Measurements from ENCODE around the gene SMIM3. TPM values are rescaled to one million over a fixed set of nuclear protein-coding genes. Genes with fewer than 3 reads are reported as not detected.
"Not testable (repeated sequence)": the region's sequence is repeated elsewhere in the genome, so short reads cannot be mapped to it uniquely, and the experiment has no call there.

The SMIM3 gene
- total RNA-seq, 4 donors from 2014 or later: 35.9 to 58.3 (median 47.9) TPM

DNA sequence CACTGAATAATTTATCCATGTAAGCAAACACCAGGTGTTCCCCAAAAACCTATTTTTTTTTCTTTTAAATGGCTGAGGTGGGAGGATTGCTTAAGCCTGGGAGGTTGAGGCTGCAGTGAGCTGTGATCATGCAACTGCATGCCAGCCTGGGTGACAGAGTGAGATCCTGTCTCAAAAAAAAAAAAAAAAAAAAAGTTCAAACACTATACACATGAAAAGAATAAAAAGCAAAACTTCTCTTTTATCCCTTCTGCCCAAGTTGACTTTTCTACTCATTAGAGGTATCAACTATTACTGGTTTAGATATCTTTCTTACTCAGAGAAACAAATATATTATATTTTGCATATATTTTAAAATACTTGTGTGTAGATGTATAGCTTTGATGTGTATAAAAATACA lies 37.6 kb upstream of the SMIM3 start:
- no peaks in the 10 kb centered on the region for H3K27me3 ChIP-seq
- H3K36me3 ChIP-seq: peaks cover 0 to 32% of the 10 kb centered on the region in 2 donors
- no peak overlapping the region for H3K27ac ChIP-seq
- TF ChIP-seq, protein P1, sequence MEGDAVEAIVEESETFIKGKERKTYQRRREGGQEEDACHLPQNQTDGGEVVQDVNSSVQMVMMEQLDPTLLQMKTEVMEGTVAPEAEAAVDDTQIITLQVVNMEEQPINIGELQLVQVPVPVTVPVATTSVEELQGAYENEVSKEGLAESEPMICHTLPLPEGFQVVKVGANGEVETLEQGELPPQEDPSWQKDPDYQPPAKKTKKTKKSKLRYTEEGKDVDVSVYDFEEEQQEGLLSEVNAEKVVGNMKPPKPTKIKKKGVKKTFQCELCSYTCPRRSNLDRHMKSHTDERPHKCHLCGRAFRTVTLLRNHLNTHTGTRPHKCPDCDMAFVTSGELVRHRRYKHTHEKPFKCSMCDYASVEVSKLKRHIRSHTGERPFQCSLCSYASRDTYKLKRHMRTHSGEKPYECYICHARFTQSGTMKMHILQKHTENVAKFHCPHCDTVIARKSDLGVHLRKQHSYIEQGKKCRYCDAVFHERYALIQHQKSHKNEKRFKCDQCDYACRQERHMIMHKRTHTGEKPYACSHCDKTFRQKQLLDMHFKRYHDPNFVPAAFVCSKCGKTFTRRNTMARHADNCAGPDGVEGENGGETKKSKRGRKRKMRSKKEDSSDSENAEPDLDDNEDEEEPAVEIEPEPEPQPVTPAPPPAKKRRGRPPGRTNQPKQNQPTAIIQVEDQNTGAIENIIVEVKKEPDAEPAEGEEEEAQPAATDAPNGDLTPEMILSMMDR (IDR thresholded peaks at IDR 0.05): no peak
- TF ChIP-seq POLR2AphosphoS5 (IDR thresholded peaks at IDR 0.05): no peak
- no peak for TF ChIP-seq EP300 (IDR thresholded peaks at IDR 0.05)
- TF ChIP-seq POLR2A (IDR thresholded peaks at IDR 0.05): no peak
- H3K9me3 ChIP-seq: no peaks in the 10 kb centered on the region
- H3K4me1 ChIP-seq: no peaks in the 10 kb centered on the region
- ATAC-seq: no peak
- no peak overlapping the region for H3K4me3 ChIP-seq

DNA sequence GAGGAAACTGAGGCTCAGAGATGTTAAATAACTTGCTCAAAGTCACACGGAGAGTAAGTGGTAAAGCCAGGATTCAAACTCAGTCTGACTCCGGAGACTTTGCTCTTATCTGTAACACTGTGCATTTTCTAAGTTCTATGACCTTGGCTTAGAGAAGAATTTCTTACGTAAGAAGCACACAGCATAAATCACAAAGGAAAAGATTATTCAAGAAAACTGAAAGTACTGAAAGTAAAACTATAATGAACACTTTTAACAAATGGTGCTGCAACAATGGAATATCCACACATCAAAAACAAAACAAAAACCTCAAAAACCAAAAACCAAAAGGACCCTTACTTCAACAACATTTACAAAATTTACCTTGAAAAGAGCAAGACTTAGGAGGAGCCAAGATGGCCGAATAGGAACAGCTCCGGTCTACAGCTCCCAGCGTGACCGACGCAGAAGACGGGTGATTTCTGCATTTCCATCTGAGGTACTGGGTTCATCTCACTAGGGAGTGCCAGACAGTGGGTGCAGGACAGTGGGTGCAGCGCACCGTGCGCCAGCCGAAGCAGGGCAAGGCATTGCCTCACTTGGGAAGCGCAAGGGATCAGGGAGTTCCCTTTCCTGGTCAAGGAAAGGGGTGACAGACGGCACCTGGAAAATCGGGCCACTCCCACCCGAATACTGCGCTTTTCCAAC lies 36.0 kb upstream of the SMIM3 start:
- not testable (repeated sequence) for ATAC-seq, H3K9me3 ChIP-seq, H3K27me3 ChIP-seq, H3K27ac ChIP-seq, H3K4me1 ChIP-seq, H3K4me3 ChIP-seq
- peaks cover 0 to 30% of the 10 kb centered on the region in 2 donors for H3K36me3 ChIP-seq
- 92 to 95% methylated on average over 6 to 17 of the region's 18 CpGs for WGBS, 2 donors (ENCODE audit: low coverage in 1 of 2)

DNA sequence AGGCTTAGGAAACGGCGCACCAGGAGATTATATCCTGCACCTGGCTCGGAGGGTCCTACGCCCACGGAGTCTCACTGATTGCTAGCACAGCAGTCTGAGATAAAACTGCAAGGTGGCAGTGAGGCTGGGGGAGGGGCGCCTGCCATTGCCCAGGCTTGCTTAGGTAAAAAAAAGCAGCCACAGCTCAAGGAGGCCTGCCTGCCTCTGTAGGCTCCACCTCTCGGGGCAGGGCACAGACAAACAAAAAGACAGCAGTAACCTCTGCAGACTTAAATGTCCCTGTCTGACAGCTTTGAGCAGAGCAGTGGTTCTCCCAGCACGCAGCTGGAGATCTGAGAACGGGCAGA lies 35.4 kb upstream of the SMIM3 start:
- 100% methylated on average over 1 to 4 of the region's 9 CpGs for WGBS, 2 donors (ENCODE audit: low coverage in 1 of 2)
- ATAC-seq, H3K4me3 ChIP-seq, H3K27ac ChIP-seq, H3K4me1 ChIP-seq, H3K27me3 ChIP-seq, H3K9me3 ChIP-seq: not testable (repeated sequence)
- peaks cover 0 to 30% of the 10 kb centered on the region in 2 donors for H3K36me3 ChIP-seq

DNA sequence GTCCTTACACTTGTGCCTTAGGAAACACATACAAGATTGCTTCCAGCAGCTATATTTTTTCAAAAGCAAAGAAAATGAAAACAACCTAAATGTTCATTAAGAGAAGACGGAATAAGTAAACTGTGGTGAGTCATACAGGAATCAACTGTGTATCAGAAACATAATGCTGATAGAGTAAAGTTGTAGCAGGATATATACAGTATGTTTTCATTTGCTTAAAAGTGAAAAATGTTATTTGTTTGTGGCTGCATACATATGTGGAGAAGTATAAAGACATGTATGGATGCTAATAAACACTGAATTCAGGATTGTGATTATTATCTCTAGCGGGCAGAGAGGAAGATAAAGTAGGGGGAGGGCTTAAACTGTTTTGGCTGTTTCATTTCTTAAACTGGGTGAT lies 28.1 kb upstream of the SMIM3 start:
- H3K27me3 ChIP-seq: no peaks in the 10 kb centered on the region
- WGBS, 2 donors (ENCODE audit: low coverage in 1 of 2): 61 to 73% methylated on average over 2 of the region's 2 CpGs
- no peaks in the 10 kb centered on the region for H3K9me3 ChIP-seq
- TF ChIP-seq, protein P1 (IDR thresholded peaks at IDR 0.05): no peak
- TF ChIP-seq POLR2A (IDR thresholded peaks at IDR 0.05) (no peak), EP300 (IDR thresholded peaks at IDR 0.05) (no peak), POLR2AphosphoS5 (IDR thresholded peaks at IDR 0.05) (no peak)
- H3K36me3 ChIP-seq: peaks cover 9 to 50% of the 10 kb centered on the region in 2 donors
- no peak overlapping the region for H3K4me3 ChIP-seq
- no peak overlapping the region for H3K27ac ChIP-seq
- no peak for ATAC-seq
- H3K4me1 ChIP-seq: peaks cover 0 to 36% (median 5%) of the 10 kb centered on the region in 3 donors

DNA sequence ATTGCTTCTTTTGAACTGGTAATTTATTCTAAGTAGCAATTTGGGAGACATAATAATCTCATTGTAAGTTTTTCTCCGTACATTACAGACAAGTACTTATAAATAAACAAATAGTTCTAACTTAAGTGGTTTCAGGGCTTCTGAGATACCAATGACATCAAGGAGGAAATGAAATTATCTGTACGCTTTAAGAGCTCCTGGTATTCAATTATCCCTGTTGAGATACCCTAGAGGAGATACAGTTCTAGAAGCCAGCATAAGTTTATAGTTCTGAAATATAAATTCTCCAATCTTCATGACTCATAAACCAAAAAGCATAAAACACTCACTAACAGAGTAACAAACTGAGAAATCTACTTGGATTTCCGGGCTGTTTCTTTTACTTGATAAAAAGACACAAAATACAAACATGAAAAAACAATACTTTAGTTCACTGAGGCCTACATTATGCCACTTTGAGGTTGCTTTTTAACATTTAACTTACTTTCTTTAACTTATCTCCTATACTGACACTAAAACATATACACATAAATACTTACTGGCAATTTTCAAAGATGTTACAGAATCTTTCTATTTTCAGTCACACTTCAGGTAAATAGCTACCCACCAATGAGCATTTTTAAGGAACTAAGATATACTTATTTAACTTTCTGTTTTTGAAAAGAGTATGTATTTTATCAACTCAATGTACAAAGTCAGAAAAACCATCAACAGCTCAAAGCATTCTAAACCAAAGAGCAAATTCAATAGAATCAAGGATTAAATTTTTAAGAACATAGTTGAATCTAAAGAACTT lies 27.3 kb upstream of the SMIM3 start:
- Histone ChIP-seq H3K4me1 (peaks cover 0 to 41% (median 5%) of the 10 kb centered on the region in 3 donors), H3K4me3 (no peak overlapping the region), H3K9me3 (no peaks in the 10 kb centered on the region), H3K27ac (no peak overlapping the region), H3K27me3 (no peaks in the 10 kb centered on the region), H3K36me3 (peaks cover 9 to 57% of the 10 kb centered on the region in 2 donors)
- 47 to 61% methylated on average over 3 of the region's 3 CpGs for WGBS, 2 donors (ENCODE audit: low coverage in 1 of 2)
- no peak for ATAC-seq
- TF ChIP-seq, protein P1 (IDR thresholded peaks at IDR 0.05): no peak
- TF ChIP-seq POLR2A (IDR thresholded peaks at IDR 0.05) (no peak), POLR2AphosphoS5 (IDR thresholded peaks at IDR 0.05) (no peak), EP300 (IDR thresholded peaks at IDR 0.05) (no peak)

DNA sequence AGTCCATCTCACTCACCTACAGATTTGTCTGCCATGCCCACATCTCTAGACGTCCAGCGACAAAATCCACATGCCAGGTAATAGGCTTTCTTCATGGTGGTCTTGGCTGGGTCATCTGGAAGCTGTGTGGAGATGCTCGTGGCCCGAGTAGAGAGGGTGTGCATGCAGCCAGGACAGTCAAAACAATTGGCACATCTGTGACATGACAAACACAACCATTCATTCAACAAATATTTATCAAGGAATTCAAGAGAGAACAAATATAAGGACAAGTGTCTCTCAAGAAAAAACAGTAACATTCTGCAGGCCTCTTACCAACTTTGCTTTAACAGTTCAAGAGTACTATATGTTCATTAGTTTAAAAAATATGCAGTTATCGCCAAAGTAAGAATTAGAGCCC lies 25.1 kb upstream of the SMIM3 start:
- TF ChIP-seq EP300 (IDR thresholded peaks at IDR 0.05) (no peak), POLR2A (IDR thresholded peaks at IDR 0.05) (no peak)
- H3K27ac ChIP-seq: no peak overlapping the region
- H3K27me3 ChIP-seq: no peaks in the 10 kb centered on the region
- no peaks in the 10 kb centered on the region for H3K9me3 ChIP-seq
- 76 to 91% methylated on average over 3 to 5 of the region's 5 CpGs for WGBS, 2 donors (ENCODE audit: low coverage in 1 of 2)
- peaks cover 8 to 59% (median 8%) of the 10 kb centered on the region in 3 donors for H3K4me1 ChIP-seq
- ATAC-seq: no peak
- no peak overlapping the region for H3K4me3 ChIP-seq
- H3K36me3 ChIP-seq: peaks cover 9 to 58% of the 10 kb centered on the region in 2 donors

Data from gastroesophageal sphincter (tissue), 4 donors.